Pulmonary artery endothelial cell (primary cell): ENCODE results near the gene FAM120A. TPM values are rescaled to one million over a fixed set of nuclear protein-coding genes. Genes with fewer than 3 reads are reported as not detected.

ENCODE experiments used
- DNase-seq: peaks from one replicate; pipeline ENCODE4 v3.0.0-alpha.2; 2011; ENCODE audit warnings: low read depth, low spot score
- total RNA-seq: library from RNA; depleted of rRNA; stranded (reverse); fragments of >200 nt; gene quantifications from 2 replicates; pipeline ENCODE4 v1.2.3, GENCODE V29; 2014

The FAM120A gene
- total RNA-seq, 1 donor from 2014 or later, result 108 TPM

DNA sequence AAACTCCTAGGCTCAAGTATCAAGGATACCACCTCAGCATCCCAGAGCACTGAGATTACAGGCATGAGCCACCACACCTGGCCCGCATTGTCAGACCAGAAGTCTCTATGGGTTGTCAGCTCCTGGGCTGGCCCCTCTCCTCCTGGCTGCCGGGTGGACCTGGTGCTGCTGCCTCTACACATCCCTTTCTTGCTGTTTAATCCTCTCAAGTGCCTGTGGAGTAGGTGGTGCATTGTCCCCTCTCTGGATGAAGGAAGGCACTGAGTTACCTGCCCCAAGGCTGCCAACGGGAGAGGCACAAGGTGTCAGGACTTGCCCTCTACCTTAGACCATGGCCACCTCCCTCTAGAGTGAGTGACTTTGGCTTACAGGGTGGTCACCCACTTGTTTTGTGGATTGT, 162.3 kb downstream of the FAM120A start:
- no peak for DNase-seq

GRCh38 chr9:93614830-93615468, 163.5 kb downstream of the FAM120A start:
- DNase-seq, result no peak

Other genes with a start within 250 kb of the FAM120A start
- 32.6 and 32.8 TPM in 2 replicates for gene FAM120AOS, start 1.9 kb downstream of the FAM120A start, total RNA-seq
- 14.2 and 14.9 TPM in 2 replicates for gene PHF2, start 124.9 kb downstream of the FAM120A start, total RNA-seq